Gastroesophageal sphincter (tissue), 4 donors: Measurements from ENCODE around the gene CPED1. TPM values are rescaled to one million over a fixed set of nuclear protein-coding genes. Genes with fewer than 3 reads are reported as not detected.
"Not testable (repeated sequence)": the region's sequence is repeated elsewhere in the genome, so short reads cannot be mapped to it uniquely, and the experiment has no call there.

ENCODE experiments used
- ATAC-seq: fragments of 150-250 bp; one replicate; pipeline ENCODE4 v1.9.1; 2016; ENCODE audit warnings: mild to moderate bottlenecking, moderate library complexity
- H3K27ac ChIP-seq, 4 donors: fragments of 200-600 bp; sonication (generic) in 3 of 4; 1 replicate in 3 of 4; 2 replicates in 1 of 4; pipeline ENCODE4 v1.5.1; 2016 to 2019
- H3K27me3 ChIP-seq: fragments of 200-600 bp; sonication (generic); one replicate; pipeline ENCODE4 v1.5.1; 2019
- H3K36me3 ChIP-seq, 2 donors: fragments of 200-600 bp; sonication (generic); one replicate each; pipeline ENCODE4 v1.5.1; 2019; ENCODE audit warnings: control low read depth in 1 of 2
- H3K4me1 ChIP-seq, 3 donors: fragments of 200-600 bp; sonication (generic); 1 replicate in 2 of 3; 2 replicates in 1 of 3; pipeline ENCODE4 v1.5.1; 2016 to 2019; ENCODE audit warnings: control low read depth in 2 of 3
- H3K4me3 ChIP-seq, 2 donors: fragments of 200-600 bp; sonication (generic); one replicate each; pipeline ENCODE4 v1.5.1; 2019; ENCODE audit warnings: mild to moderate bottlenecking in 1 of 2, moderate library complexity in 1 of 2
- H3K9me3 ChIP-seq, 3 donors: fragments of 200-600 bp; sonication (generic); one replicate each; pipeline ENCODE4 v1.5.1; 2017 to 2019; ENCODE audit warnings: control low read depth in 2 of 3
- EP300 ChIP-seq: sonication (generic); formaldehyde crosslinking; IDR thresholded peaks from one replicate; pipeline ENCODE4 v1.6.1; 2017; ENCODE audit warnings: antibody characterized with exemption, mild to moderate bottlenecking
- POLR2A ChIP-seq, 2 donors: fragments of 450-650 bp; IDR thresholded peaks; one replicate each; pipeline ENCODE4 v1.6.1; 2017; ENCODE audit warnings: antibody characterized with exemption in 2 of 2, mild to moderate bottlenecking in 2 of 2, moderate library complexity in 1 of 2
- POLR2AphosphoS5 ChIP-seq: sonication (generic); formaldehyde crosslinking; IDR thresholded peaks from one replicate; pipeline ENCODE4 v1.6.1; 2017; ENCODE audit warnings: antibody characterized with exemption
- WGBS, 2 donors: methylation state at CpG; one replicate each; pipeline ENCODE4 v1.1.5; 2018; ENCODE audit warnings: low coverage in 1 of 2; 5-methylcytosine and 5-hydroxymethylcytosine counted together
- total RNA-seq, 4 donors: library from RNA; depleted of rRNA; stranded (reverse); fragments of >200 nt; gene quantifications; one replicate each; pipeline ENCODE4 v1.1.0, GENCODE V29; 2016
- TF ChIP-seq, protein P1 (sequence below), 4 experiments: fragments of 200-600 bp in 2 of 4; fragments of 450-650 bp in 2 of 4; sonication (generic) in 1 of 4; IDR thresholded peaks; one replicate each; pipeline ENCODE4 v1.5.1; 2017 to 2019; ENCODE audit warnings: antibody characterized with exemption in 4 of 4, mild to moderate bottlenecking in 2 of 4, moderate library complexity in 2 of 4

CPED1 gene
- total RNA-seq, 4 donors from 2014 or later, result 35.1 to 97.7 (median 60.5) TPM

DNA sequence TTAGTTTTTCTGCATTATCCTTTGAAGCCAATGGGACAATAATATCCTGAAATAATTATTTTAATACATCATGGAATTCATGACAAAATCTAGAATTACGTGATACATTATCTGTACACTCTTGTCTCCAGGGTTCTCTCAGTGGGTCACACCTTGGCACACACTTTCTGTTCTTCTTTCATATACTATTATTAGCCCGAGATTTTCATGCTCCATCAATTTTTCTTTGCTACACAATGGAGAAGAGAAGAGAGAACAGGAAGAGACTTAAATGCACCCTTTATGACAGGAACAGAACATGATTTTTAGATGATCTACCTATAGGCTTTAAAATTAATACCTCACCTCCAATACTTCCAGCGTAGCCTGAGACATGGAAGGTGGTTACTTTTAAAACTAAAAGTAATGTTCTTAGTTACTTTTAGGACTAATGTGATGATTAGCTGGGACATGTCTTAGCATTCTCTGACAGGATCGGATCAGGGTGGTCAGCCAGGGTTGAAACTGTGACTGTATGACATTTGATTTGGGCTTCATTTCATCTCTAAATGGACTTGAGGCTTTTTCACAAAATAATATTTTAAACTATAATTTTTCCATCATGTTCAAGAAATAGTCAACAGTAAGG is 192.0 kb downstream of the CPED1 start:
- no peak overlapping the region for H3K27ac ChIP-seq
- no peaks in the 10 kb centered on the region for H3K36me3 ChIP-seq
- WGBS, 2 donors, result 79 to 84% methylated on average over 4 of the region's 4 CpGs
- ATAC-seq, result no peak
- TF ChIP-seq, protein P1, sequence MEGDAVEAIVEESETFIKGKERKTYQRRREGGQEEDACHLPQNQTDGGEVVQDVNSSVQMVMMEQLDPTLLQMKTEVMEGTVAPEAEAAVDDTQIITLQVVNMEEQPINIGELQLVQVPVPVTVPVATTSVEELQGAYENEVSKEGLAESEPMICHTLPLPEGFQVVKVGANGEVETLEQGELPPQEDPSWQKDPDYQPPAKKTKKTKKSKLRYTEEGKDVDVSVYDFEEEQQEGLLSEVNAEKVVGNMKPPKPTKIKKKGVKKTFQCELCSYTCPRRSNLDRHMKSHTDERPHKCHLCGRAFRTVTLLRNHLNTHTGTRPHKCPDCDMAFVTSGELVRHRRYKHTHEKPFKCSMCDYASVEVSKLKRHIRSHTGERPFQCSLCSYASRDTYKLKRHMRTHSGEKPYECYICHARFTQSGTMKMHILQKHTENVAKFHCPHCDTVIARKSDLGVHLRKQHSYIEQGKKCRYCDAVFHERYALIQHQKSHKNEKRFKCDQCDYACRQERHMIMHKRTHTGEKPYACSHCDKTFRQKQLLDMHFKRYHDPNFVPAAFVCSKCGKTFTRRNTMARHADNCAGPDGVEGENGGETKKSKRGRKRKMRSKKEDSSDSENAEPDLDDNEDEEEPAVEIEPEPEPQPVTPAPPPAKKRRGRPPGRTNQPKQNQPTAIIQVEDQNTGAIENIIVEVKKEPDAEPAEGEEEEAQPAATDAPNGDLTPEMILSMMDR (IDR thresholded peaks at IDR 0.05), result no peak
- TF ChIP-seq POLR2AphosphoS5, result no peak
- no peak for TF ChIP-seq POLR2A (IDR thresholded peaks at IDR 0.05)
- TF ChIP-seq EP300, result no peak
- no peak overlapping the region for H3K4me3 ChIP-seq
- H3K27me3 ChIP-seq, result no peaks in the 10 kb centered on the region
- H3K9me3 ChIP-seq, result no peaks in the 10 kb centered on the region
- peaks cover 0 to 10% (median 0%) of the 10 kb centered on the region in 3 donors for H3K4me1 ChIP-seq

DNA sequence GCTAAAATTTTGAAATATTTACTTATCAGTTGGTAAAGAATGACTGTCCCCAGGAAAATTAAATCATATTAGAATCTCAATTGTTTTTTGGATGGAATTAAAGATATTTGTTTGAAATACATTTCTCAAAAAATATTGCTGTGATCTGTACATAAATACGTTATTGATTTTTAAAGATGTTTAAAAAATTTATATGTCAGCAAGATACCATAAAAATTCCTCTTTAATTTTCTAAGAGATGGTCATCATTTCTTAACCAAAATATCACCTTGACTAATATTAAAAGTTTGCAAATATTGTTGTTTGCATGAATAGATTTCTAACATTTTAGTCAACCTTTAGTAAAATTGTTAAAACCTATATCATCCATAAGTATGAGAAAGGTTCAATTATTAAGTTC is 192.8 kb downstream of the CPED1 start:
- no peak for ATAC-seq
- 93 to 100% methylated on average over 1 of the region's 1 CpG for whole genome bisulfite sequencing, 2 donors
- Histone ChIP-seq H3K4me1 (peaks cover 0 to 10% (median 0%) of the 10 kb centered on the region in 3 donors), H3K27me3 (no peaks in the 10 kb centered on the region), H3K9me3 (no peaks in the 10 kb centered on the region), H3K4me3 (no peak overlapping the region), H3K36me3 (no peaks in the 10 kb centered on the region), H3K27ac (no peak overlapping the region)
- TF ChIP-seq POLR2A (IDR thresholded peaks at IDR 0.05) (no peak), EP300 (no peak), POLR2AphosphoS5 (no peak)
- TF ChIP-seq, protein P1 (IDR thresholded peaks at IDR 0.05), result no peak

DNA sequence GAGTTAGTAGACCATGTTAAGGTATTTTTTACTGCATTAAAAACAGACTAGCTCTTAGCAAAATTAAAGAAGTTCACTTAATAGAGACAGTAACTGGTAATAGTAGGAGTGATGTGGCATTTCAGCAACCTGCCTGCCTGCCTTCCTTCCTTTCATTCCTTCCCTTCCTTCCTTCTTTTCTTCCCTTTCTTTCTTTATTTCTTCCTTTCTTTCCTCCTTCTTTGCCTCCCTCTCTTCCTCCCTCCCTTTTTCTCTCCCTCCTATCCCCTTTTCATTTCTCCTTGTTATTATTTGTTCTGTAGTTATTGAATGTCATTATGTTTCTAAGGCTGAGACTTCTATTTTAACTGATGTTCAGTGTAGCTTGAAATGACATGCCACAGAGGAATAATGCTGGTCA is 193.8 kb downstream of the CPED1 start:
- H3K9me3 ChIP-seq, result no peaks in the 10 kb centered on the region
- ATAC-seq, result no peak
- TF ChIP-seq POLR2A (IDR thresholded peaks at IDR 0.05) (no peak), EP300 (no peak), POLR2AphosphoS5 (no peak)
- TF ChIP-seq, protein P1 (IDR thresholded peaks at IDR 0.05), result no peak

DNA sequence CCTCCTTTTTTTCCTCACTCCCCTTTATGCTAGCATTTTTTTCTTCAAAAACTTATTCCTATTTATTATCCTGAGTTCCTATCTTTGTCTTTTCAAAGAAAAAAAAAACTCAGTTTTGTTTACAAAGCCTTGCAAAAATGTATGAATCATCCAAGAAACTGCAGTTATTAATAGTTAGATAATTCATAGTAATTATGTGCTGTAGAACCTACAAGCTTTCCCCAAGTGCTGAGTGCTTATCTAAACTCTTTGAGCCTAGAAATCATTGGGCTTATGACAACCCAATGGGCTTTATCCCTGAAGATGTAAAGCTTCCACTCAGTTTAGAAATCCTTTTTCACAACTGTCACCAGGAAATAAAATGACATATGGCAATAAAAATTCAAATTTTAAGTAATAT is 194.4 kb downstream of the CPED1 start:
- TF ChIP-seq EP300 (no peak), POLR2AphosphoS5 (no peak), POLR2A (IDR thresholded peaks at IDR 0.05) (no peak)
- TF ChIP-seq, protein P1 (IDR thresholded peaks at IDR 0.05), result no peak
- H3K4me3 ChIP-seq, result no peak overlapping the region
- H3K9me3 ChIP-seq, result no peaks in the 10 kb centered on the region
- ATAC-seq, result no peak
- H3K36me3 ChIP-seq, result no peaks in the 10 kb centered on the region
- H3K4me1 ChIP-seq, result peaks cover 0 to 10% (median 0%) of the 10 kb centered on the region in 3 donors
- H3K27me3 ChIP-seq, result no peaks in the 10 kb centered on the region
- no peak overlapping the region for H3K27ac ChIP-seq

More for the DNA sequence above, 193.8 kb downstream of the CPED1 start:
- Histone ChIP-seq H3K36me3 (no peaks in the 10 kb centered on the region), H3K4me3 (no peak overlapping the region), H3K4me1 (peaks cover 0 to 10% (median 0%) of the 10 kb centered on the region in 3 donors), H3K27ac (no peak overlapping the region), H3K27me3 (no peaks in the 10 kb centered on the region)

DNA sequence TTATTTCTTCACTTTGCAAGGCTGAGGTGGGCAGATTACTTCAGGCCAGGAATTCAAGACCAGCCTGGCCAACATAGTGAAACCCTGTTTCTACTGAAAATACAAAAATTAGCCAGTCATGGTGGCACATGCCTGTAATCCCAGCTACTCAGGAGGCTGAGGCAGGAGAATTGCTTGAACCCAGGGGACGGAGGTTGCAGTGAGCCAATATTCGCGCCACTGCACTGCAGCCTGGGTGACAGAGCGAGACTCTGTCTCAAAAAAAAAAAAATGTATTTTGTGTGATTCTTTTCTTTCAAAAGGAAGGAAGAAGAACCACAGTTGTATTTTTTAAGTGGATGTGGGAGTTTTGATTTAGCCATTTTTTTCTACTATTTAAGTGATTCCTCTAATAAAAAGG is 195.4 kb downstream of the CPED1 start:
- H3K27ac ChIP-seq, H3K9me3 ChIP-seq, ATAC-seq, H3K27me3 ChIP-seq, H3K4me3 ChIP-seq, H3K36me3 ChIP-seq: not testable (repeated sequence)
- peaks cover 0 to 10% (median 0%) of the 10 kb centered on the region in 3 donors for H3K4me1 ChIP-seq
- 96 to 97% methylated on average over 4 of the region's 4 CpGs for WGBS, 2 donors
